Pancreas (tissue), 10 donors: ENCODE measurements around the gene DUSP16. TPM values are rescaled to one million over a fixed set of nuclear protein-coding genes. Genes with fewer than 3 reads are reported as not detected.
"Not testable (repeated sequence)": the region's sequence is repeated elsewhere in the genome, so short reads cannot be mapped to it uniquely, and the experiment has no call there.

Experiments used
- ATAC-seq, 4 donors: fragments of 200-7000 bp; cut with Tn5 transposase; one replicate each; pipeline versions ENCODE4 v1.8.0 to v1.9.1; 2020; ENCODE audit warnings: mild to moderate bottlenecking in 4 of 4, moderate library complexity in 4 of 4
- DNase-seq, 6 donors: peaks; one replicate each; pipeline ENCODE4 v3.0.0-alpha.2; 2020
- FAIRE-seq: peaks from 2 replicates; lab custom pipeline; 2012; peaks lifted over from hg19 to GRCh38; lab: Jason Lieb, UNC
- H3K27ac ChIP-seq, 4 donors: fragments of 200-600 bp; sonication (generic); 1 replicate in 3 of 4; 2 replicates in 1 of 4; pipeline versions ENCODE4 v1.5.0 to v1.8.0; 2020
- H3K27me3 ChIP-seq, 4 donors: fragments of 200-600 bp; one replicate each; pipeline ENCODE4 v1.8.0; 2021
- H3K36me3 ChIP-seq, 3 donors: fragments of 200-600 bp; sonication (generic) in 1 of 3; one replicate each; pipeline versions ENCODE4 v1.5.0 to v1.8.0; 2020 to 2021
- H3K4me1 ChIP-seq, 3 donors: fragments of 200-600 bp; one replicate each; pipeline ENCODE4 v1.8.0; 2021
- H3K4me3 ChIP-seq, 4 donors: fragments of 200-600 bp; sonication (generic) in 2 of 4; one replicate each; pipeline versions ENCODE4 v1.5.0 to v1.8.0; 2020 to 2021
- H3K9me3 ChIP-seq, 4 donors: fragments of 200-600 bp; one replicate each; pipeline ENCODE4 v1.8.0; 2021
- CTCF ChIP-seq, 4 donors: fragments of 200-600 bp; sonication (generic) in 3 of 4; IDR thresholded peaks; one replicate each; pipeline versions ENCODE4 v1.5.0 to v1.8.0; 2021; ENCODE audit warnings: antibody characterized with exemption in 4 of 4
- WGBS, 2 donors: extraction: QIAGEN DNeasy Blood & Tissue Kit; methylation state at CpG; one replicate each; pipeline ENCODE4 v1.1.7; 2013; 5-methylcytosine and 5-hydroxymethylcytosine counted together
- intact Hi-C, 3 donors: fragments of 100-400 bp; cut with DNase I; formaldehyde crosslinking; loops; one replicate each; pipeline versions ENCODE4 v1.11.1 to v1.14.2; 2022
- polyA plus RNA-seq, 2 donors: library from polyadenylated mRNA; stranded (reverse); fragments of 200-250 nt; gene quantifications; one replicate each; pipeline ENCODE4 v1.2.3, GENCODE V29; 2013
- total RNA-seq, 6 donors: library from RNA; stranded (reverse); fragmentation: NEBNext Ultra II Directional in 4 of 6; extraction: Animal tissue kit (Norgen Biotek cat#: 25700) in 4 of 6; gene quantifications; one replicate each; pipeline versions ENCODE4 v1.2.1 to v1.2.4, GENCODE V29; 2021 to 2023
- donor health status: healthy with polysubstance abuse.
- donor health status: DM: no; HTN: no; CAD: no; lungs with moderate emphysema.
- donor health status: DM: no; HTN: no; CAD: no.
- donor health status: control.
- donor health status: control.
- donor health status: Bipolar disorder and iron deficiency.
- donor health status: DM: yes; HTN: yes; CAD: no.
- donor health status: DM: no; HTN: no; CAD: no.
- donor health status: DM: no; HTN: no; CAD: no.
- donor health status: DM: yes; HTN: yes; CAD: no.

The DUSP16 gene
- total and polyA plus RNA-seq, 8 donors = 5.8 to 38.7 (median 26.5) TPM

GRCh38 chr12:12583510-12584178, 21.0 kb upstream of the DUSP16 start:
- peak overlapping the region in 1 of 4 donors; percentile 27 for H3K27ac ChIP-seq
- H3K4me1 ChIP-seq = peaks cover 0 to 6% (median 3%) of the 10 kb centered on the region in 3 donors
- H3K4me3 ChIP-seq = no peak overlapping the region
- ATAC-seq = no peak
- FAIRE-seq = no peak
- H3K36me3 ChIP-seq = no peaks in the 10 kb centered on the region
- intact Hi-C loops = no loop called here
- WGBS, 2 donors = 70 to 74% methylated on average over 5 of the region's 5 CpGs
- TF ChIP-seq CTCF (IDR thresholded peaks at IDR 0.05) = no peak
- no peak for DNase-seq
- H3K27me3 ChIP-seq = no peaks in the 10 kb centered on the region
- no peaks in the 10 kb centered on the region for H3K9me3 ChIP-seq

- FAIRE-seq (no peak), ATAC-seq (peak in 2 of 4 donors; percentile 12 to 32), DNase-seq (no peak)
- Histone ChIP-seq H3K9me3 (no peaks in the 10 kb centered on the region), H3K27ac (peak overlapping the region in 1 of 4 donors; percentile 27), H3K4me1 (peaks cover 0 to 6% (median 3%) of the 10 kb centered on the region in 3 donors), H3K36me3 (no peaks in the 10 kb centered on the region), H3K27me3 (no peaks in the 10 kb centered on the region), H3K4me3 (no peak overlapping the region)
- intact Hi-C loops = no loop called here
- no peak for TF ChIP-seq CTCF (IDR thresholded peaks at IDR 0.05)
- 48 to 64% methylated on average over 6 of the region's 6 CpGs for WGBS, 2 donors
Observed at GRCh38 chr12:12582895-12583303, 20.2 kb upstream of the DUSP16 start.

- ATAC-seq (no peak), FAIRE-seq (no peak)
- WGBS, 2 donors = 77 to 81% methylated on average over 4 of the region's 4 CpGs
Observed at GRCh38 chr12:12582193-12582881, 19.7 kb upstream of the DUSP16 start.

GRCh38 chr12:12580716-12581115, 18.1 kb upstream of the DUSP16 start:
- H3K9me3 ChIP-seq, H3K4me3 ChIP-seq, ATAC-seq, FAIRE-seq, H3K4me1 ChIP-seq, H3K27me3 ChIP-seq, DNase-seq, intact Hi-C loops, H3K27ac ChIP-seq, H3K36me3 ChIP-seq: not testable (repeated sequence)
- 54 to 78% methylated on average over 1 of the region's 1 CpG for WGBS, 2 donors

More at GRCh38 chr12:12582193-12582881, 19.7 kb upstream of the DUSP16 start:
- no peak overlapping the region for H3K27ac ChIP-seq
- TF ChIP-seq CTCF (IDR thresholded peaks at IDR 0.05) = no peak
- no peak for DNase-seq
- H3K27me3 ChIP-seq = no peaks in the 10 kb centered on the region
- no peaks in the 10 kb centered on the region for H3K9me3 ChIP-seq
- no peak overlapping the region for H3K4me3 ChIP-seq
- peaks cover 0 to 3% (median 2%) of the 10 kb centered on the region in 3 donors for H3K4me1 ChIP-seq
- intact Hi-C loops = no loop called here
- no peaks in the 10 kb centered on the region for H3K36me3 ChIP-seq

GRCh38 chr12:12577786-12578185, 15.1 kb upstream of the DUSP16 start:
- no peak overlapping the region for H3K4me3 ChIP-seq
- no peak for ATAC-seq
- TF ChIP-seq CTCF (IDR thresholded peaks at IDR 0.05) = no peak
- intact Hi-C loops = no loop called here
- DNase-seq = no peak
- 76 to 87% methylated on average over 3 of the region's 3 CpGs for WGBS, 2 donors
- no peaks in the 10 kb centered on the region for H3K4me1 ChIP-seq
- H3K27ac ChIP-seq = no peak overlapping the region
- FAIRE-seq = no peak
- H3K9me3 ChIP-seq = no peaks in the 10 kb centered on the region
- no peaks in the 10 kb centered on the region for H3K36me3 ChIP-seq
- H3K27me3 ChIP-seq = no peaks in the 10 kb centered on the region
